ENCODE results near the gene WWOX.

WWOX gene

GRCh38 chr16:78278056-78278450 is 178.6 kb downstream of the WWOX start:
- no peak for FAIRE-seq

GRCh38 chr16:78281115-78281514 is 181.7 kb downstream of the WWOX start:
- FAIRE-seq: no peak

GRCh38 chr16:78283548-78284251 is 184.2 kb downstream of the WWOX start:
- FAIRE-seq: no peak

GRCh38 chr16:78284326-78284725 is 184.9 kb downstream of the WWOX start:
- no peak for FAIRE-seq

GRCh38 chr16:78284957-78285434 is 185.5 kb downstream of the WWOX start:
- FAIRE-seq: no peak

GRCh38 chr16:78285437-78285922 is 186.0 kb downstream of the WWOX start:
- FAIRE-seq: no peak

GRCh38 chr16:78286065-78286464 is 186.6 kb downstream of the WWOX start:
- FAIRE-seq: no peak

- no peak for FAIRE-seq
Observed at GRCh38 chr16:78288888-78289287, 189.4 kb downstream of the WWOX start.

- no peak for FAIRE-seq
Observed at GRCh38 chr16:78289373-78289772, 189.9 kb downstream of the WWOX start.

- no peak for FAIRE-seq
Observed at GRCh38 chr16:78289844-78290277, 190.4 kb downstream of the WWOX start.

GRCh38 chr16:78290395-78290794 is 190.9 kb downstream of the WWOX start:
- no peak for FAIRE-seq

- no peak for FAIRE-seq
Observed at GRCh38 chr16:78290872-78291591, 191.6 kb downstream of the WWOX start.

GRCh38 chr16:78291604-78292003 is 192.2 kb downstream of the WWOX start:
- FAIRE-seq: no peak

GRCh38 chr16:78292086-78292843 is 192.8 kb downstream of the WWOX start:
- no peak for FAIRE-seq

GRCh38 chr16:78292844-78293380 is 193.5 kb downstream of the WWOX start:
- no peak for FAIRE-seq

- FAIRE-seq: no peak
Observed at GRCh38 chr16:78294538-78295225, 195.2 kb downstream of the WWOX start.

- no peak for FAIRE-seq
Observed at GRCh38 chr16:78297066-78297666, 197.7 kb downstream of the WWOX start.

GRCh38 chr16:78298986-78299385 is 199.5 kb downstream of the WWOX start:
- no peak for FAIRE-seq

GRCh38 chr16:78300469-78300868 is 201.0 kb downstream of the WWOX start:
- no peak for FAIRE-seq

GRCh38 chr16:78303946-78304345 is 204.5 kb downstream of the WWOX start:
- no peak for FAIRE-seq

GRCh38 chr16:78306361-78306760 is 206.9 kb downstream of the WWOX start:
- FAIRE-seq: no peak

All from TTC549 (cell line).